Measurements from ENCODE around the gene HMCN2.

Gene HMCN2

GRCh38 chr9:130288926-130289690 is 23.5 kb downstream of the HMCN2 start:
- no peak for FAIRE-seq
- no peak for DNase-seq (ENCODE audit: insufficient read length, low spot score)

GRCh38 chr9:130289711-130290241 is 24.2 kb downstream of the HMCN2 start:
- FAIRE-seq, result no peak
- DNase-seq (ENCODE audit: insufficient read length, low spot score), result no peak

DNA sequence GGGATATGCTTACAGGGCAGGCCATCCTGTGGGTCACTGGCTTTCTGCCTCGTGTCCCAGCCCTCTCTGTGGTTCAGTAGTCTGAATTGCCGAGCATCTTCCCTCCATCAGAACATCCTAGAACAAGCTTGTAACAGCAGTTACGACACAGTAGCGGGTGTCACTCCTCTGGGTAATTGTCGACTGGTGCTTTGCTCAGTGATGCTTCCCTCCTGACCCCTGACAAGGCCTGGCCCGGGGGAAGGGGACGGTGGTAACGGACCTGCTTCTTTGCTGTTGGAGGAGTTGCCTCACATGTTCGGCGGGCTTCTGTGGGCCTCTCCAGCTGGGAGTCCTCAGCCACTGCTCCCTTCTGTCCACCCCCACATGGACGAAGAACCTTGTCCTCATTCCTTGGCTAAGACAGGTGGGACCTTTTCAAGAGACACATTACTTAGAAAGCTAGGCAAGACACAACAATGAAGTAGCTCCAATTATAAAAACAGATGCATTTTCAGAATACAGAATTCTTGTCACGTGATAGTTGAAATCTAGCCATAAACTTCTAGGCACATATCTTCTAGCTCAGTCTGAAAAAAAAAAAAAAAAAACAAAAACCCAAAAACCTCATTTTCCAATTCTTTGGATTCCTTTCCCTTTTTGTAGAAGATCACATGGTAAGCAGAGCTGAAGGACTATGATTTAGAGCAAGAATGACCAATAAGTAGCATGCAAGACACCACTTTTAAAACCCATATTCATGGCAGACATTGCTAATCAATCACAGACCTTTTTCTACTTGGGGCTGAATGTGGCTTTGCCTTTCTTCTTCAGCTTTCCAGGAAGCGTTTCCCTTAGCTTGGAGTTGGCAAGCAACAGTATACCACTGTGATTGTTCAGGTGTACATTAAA is 25.0 kb downstream of the HMCN2 start:
- FAIRE-seq (no peak), DNase-seq (ENCODE audit: insufficient read length, low spot score) (no peak)

DNA sequence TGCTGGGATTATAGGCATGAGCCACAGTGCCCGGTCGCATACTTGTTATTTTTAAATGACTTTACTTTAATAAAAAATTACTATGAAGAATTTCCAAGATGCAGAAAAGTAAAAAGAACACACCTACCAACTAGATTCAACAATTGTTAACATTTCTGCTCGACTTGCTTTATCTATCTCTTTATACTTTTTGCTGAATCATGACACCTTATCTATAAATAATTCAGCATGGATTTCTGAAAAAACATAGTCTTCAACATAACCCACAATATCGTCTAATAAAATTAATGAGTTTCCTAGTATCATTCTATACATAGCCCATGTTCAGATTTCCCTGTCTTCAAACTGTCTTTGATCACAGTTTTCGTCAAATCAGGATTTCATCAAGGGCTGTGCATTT is 25.9 kb downstream of the HMCN2 start:
- FAIRE-seq (no peak), DNase-seq (ENCODE audit: insufficient read length, low spot score) (no peak)

GRCh38 chr9:130292106-130292505 is 26.5 kb downstream of the HMCN2 start:
- no peak for DNase-seq (ENCODE audit: insufficient read length, low spot score)
- FAIRE-seq, result no peak

GRCh38 chr9:130294664-130295063 is 29.1 kb downstream of the HMCN2 start:
- no peak for FAIRE-seq
- DNase-seq (ENCODE audit: insufficient read length, low spot score), result no peak

- FAIRE-seq, result no peak
- no peak for DNase-seq (ENCODE audit: insufficient read length, low spot score)
Observed at GRCh38 chr9:130295431-130295830, 29.9 kb downstream of the HMCN2 start.

GRCh38 chr9:130295945-130296782 is 30.6 kb downstream of the HMCN2 start:
- FAIRE-seq (no peak), DNase-seq (ENCODE audit: insufficient read length, low spot score) (no peak)

GRCh38 chr9:130296783-130297055 is 31.2 kb downstream of the HMCN2 start:
- no peak for FAIRE-seq

GRCh38 chr9:130297371-130297770 is 31.8 kb downstream of the HMCN2 start:
- no peak for FAIRE-seq
- no peak for DNase-seq (ENCODE audit: insufficient read length, low spot score)

More at GRCh38 chr9:130296783-130297055, 31.2 kb downstream of the HMCN2 start:
- no peak for DNase-seq (ENCODE audit: insufficient read length, low spot score)

DNA sequence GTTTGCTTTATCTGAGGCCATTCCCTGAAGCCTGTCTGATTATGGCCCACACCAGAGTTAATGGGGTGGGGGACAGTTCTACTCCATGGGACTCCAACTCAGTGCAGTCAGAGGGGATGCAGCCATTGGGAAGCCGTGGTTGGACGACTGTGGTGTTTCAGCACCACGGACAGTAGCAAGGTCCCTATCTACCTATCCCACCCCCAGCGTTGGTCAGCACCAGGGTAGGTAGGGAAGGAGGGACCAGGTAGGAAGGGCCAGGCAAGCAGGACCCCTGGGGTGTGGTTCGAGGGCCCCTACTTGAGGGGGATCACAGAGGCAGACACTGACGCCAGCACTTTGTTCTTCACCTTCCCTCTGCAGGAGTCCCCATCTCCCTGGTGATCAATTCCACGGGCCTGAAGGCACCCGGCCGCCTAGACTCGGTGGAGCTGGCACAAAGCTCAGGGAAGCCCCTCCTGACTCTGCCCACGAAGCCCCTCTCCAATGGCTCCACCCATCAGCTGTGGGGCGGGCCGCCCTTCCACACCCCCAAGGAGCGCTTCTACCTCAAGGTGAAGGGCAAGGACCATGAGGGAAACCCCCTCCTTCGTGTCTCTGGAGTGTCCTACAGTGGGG is 33.2 kb downstream of the HMCN2 start:
- no peak for DNase-seq (ENCODE audit: insufficient read length, low spot score)
- no peak for FAIRE-seq

DNA sequence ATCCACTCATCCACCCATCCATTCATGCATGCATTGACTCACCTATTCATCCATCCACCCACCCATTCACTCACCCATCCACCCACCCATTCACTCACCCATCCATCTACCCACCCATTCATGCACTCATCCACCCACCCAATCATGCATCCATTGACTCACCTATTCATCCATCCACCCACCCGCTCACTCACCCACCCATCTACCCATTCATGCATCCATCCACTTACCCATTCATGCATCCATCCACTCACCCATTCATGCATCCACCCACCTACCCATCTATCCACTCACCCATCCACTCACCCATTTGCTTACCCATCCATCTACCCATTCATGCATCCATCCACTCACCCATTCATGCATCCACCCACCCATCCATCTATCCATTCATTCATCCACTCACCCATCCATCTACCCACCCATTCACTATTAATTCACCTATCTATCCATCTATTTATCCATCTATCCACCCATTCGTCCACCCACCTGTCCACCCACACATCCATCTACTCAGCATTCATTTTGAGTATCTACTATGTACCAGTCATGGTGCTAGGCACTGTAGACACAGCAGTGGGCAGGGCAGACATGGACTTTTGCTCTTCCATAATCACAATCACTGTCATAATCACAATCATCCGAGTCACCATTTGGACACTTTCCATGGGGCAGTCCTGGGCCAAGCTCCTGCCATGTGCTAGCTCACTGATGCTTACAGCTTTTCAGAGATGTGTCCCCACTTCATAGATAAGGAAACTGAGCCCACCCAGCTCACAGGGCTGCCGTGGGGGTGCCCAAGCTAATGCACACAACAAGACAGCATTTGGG is 34.4 kb downstream of the HMCN2 start:
- FAIRE-seq, result no peak
- DNase-seq (ENCODE audit: insufficient read length, low spot score), result no peak

DNA sequence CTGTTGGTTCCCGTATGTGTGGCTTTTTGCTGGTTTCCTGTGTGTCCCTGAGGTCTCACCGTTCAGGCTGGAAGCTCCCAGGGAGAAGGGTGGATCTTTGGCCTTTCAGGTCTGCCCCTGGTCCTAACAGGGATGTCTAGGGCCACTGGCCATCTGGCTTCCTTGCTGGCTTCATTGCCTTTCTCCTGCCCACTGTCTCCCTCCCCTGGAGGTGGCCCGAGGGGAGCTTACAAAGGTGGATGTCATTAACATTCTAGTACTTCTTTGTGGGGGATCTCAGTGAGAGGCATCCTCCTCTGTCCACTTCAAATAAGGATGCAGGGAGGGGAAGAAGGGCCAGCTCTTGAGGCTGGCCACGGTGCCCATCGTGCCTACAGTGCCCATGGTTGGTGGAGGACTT is 35.2 kb downstream of the HMCN2 start:
- no peak for FAIRE-seq
- no peak for DNase-seq (ENCODE audit: insufficient read length, low spot score)

GRCh38 chr9:130301483-130302286 is 36.1 kb downstream of the HMCN2 start:
- FAIRE-seq, result no peak
- no peak for DNase-seq (ENCODE audit: insufficient read length, low spot score)

GRCh38 chr9:130302785-130303612 is 37.4 kb downstream of the HMCN2 start:
- DNase-seq (ENCODE audit: insufficient read length, low spot score), result no peak
- no peak for FAIRE-seq

- FAIRE-seq, result no peak
Observed at GRCh38 chr9:130303613-130304055, 38.1 kb downstream of the HMCN2 start.

DNA sequence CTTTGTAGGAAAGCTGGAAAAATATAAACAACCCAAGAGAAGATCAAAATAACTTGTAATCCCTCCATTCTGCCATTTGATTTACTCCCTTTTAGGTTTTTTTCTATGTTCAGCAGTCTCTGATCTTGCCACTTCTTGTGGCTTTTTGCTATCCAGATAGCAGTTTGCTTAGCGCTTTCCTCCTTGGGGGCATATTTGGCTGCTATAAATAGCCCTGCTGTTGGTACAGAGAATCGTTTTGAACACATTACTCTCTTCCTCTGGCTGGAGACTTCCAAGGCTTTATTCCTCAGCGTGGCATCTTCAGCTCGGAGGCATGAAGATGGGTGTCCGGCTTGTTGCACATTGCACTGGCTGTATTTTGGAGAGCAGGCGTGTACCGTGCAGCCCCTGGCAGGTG is 38.6 kb downstream of the HMCN2 start:
- FAIRE-seq, result no peak
- DNase-seq (ENCODE audit: insufficient read length, low spot score), result no peak

More at GRCh38 chr9:130303613-130304055, 38.1 kb downstream of the HMCN2 start:
- no peak for DNase-seq (ENCODE audit: insufficient read length, low spot score)

GRCh38 chr9:130304643-130305042 is 39.1 kb downstream of the HMCN2 start:
- no peak for DNase-seq (ENCODE audit: insufficient read length, low spot score)
- no peak for FAIRE-seq

Data from GM19239 (cell line).